C1 segment of cervical spinal cord (tissue), 14 donors: ENCODE measurements around the gene CD38.

Experiments
- DNase-seq, 14 donors: peaks; one replicate each; lab custom pipeline; 2025; lab: John Stamatoyannopoulos, UW

Gene CD38

DNA sequence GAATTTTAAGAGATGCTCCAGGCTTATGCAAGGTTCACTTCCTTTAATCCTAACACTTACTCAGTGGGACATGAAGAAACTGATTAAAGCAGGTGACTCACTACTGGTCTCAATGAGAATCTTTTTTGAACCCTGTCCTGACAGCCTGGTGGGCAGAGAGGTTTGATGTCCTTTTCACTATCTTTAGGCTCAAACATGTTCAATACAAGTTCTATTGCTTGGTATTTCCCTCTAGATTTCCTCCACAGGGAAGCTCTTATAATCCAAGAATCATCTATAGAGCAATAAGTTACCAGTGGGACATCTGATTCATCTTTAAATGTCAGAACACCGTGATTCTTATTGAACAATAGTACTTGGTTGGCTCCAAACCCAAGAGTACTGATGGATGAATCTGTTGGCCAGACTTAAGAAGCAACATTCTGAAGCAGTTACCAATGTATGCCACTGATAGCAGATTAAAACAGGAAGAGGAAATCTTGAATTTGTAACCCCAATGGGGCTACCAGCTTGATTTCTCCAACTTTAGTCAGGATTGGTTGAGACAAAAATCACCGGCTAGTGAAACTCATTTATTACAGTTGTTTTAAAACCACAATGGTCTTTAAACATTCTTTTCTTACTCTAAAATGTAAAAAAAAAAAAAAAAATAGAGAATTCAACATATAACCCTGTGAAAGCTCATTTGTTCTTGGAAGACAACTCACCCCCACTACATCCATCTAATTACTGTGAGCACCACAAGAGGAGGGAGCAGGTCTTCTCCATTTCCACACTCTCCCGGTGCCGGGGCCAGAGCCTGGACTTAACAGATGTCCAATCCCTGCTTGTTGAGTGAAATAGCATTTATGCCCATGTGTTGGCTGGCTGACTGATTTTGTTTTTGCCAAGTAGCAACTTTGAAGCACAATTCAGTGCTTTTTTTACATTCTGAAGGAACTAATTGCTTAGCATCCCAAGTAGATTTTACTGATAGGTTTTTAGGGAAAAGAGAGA is 117.1 kb downstream of the CD38 start:
- DNase-seq, result no peak

GRCh38 chr4:15897577-15897976 is 119.4 kb downstream of the CD38 start:
- no peak for DNase-seq

GRCh38 chr4:15898902-15899301 is 120.8 kb downstream of the CD38 start:
- no peak for DNase-seq

DNA sequence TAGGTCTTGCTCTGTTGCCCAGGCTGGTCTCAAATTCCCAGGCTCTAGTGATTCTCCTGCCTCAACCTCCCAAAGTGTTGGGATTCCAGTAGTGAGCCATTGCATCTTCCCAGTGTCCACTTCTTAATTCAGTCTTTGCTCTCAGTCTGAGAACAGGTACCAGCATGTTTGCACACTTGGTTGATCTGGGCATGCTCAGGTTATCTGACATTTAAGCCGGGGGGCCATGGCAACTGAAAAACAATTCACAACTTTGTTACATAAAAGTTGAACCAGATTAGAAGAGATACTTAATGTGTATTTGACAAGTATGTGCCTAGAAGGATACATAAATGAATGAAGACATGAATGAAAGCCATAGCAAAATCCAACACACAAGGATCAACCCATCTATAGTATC is 121.4 kb downstream of the CD38 start:
- no peak for DNase-seq

GRCh38 chr4:15901007-15901406 is 122.9 kb downstream of the CD38 start:
- no peak for DNase-seq

DNA sequence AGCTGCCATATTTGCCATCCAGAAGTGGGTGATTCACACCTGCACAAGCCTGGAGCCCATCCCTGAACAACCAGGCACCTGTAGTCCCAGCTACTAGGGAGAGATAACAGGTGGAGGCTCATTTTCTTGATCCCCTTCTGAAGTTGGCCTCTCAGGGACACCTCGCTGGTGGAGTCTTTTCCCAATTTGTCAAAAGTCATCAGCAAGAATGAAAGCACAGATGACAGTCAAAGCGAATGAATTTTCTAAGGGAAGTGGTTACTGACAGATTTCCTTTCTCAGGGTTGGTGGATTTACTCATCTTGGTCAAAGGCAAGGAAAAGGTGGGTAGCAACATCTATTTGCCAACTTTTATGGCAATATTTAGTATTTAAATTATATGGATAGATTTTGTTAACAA is 123.9 kb downstream of the CD38 start:
- no peak for DNase-seq

- DNase-seq, result no peak
These were observed 124.6 kb downstream of the CD38 start for GRCh38 chr4:15902746-15903145.
